Tibial artery (tissue), 4 donors: ENCODE measurements around the gene ALG12.

Source experiments
- DNase-seq, 2 donors: peaks; one replicate each; pipeline ENCODE4 v3.0.0-alpha.2; 2019
- H3K27ac ChIP-seq, 2 donors: fragments of 200-600 bp; sonication (generic) in 1 of 2; 1 replicate in 1 of 2; 2 replicates in 1 of 2; pipeline ENCODE4 v1.5.1; 2018 to 2019; ENCODE audit warnings: mild to moderate bottlenecking in 1 of 2
- H3K27me3 ChIP-seq, 2 donors: fragments of 200-600 bp; sonication (generic) in 1 of 2; one replicate each; pipeline versions ENCODE4 v1.5.1 to v1.6.0; 2016 to 2019
- H3K36me3 ChIP-seq, 3 donors: fragments of 200-600 bp; sonication (generic) in 2 of 3; one replicate each; pipeline ENCODE4 v1.5.1; 2016 to 2019; ENCODE audit warnings: mild to moderate bottlenecking in 2 of 3
- H3K4me1 ChIP-seq, 4 donors: fragments of 200-600 bp; sonication (generic) in 2 of 4; 1 replicate in 3 of 4; 2 replicates in 1 of 4; pipeline ENCODE4 v1.5.1; 2016 to 2019
- H3K4me3 ChIP-seq, 2 donors: fragments of 200-600 bp; sonication (generic) in 1 of 2; 1 replicate in 1 of 2; 2 replicates in 1 of 2; pipeline ENCODE4 v1.5.1; 2018 to 2019; ENCODE audit warnings: mild to moderate bottlenecking in 2 of 2
- H3K9me3 ChIP-seq, 3 donors: fragments of 200-600 bp; sonication (generic) in 1 of 3; one replicate each; pipeline ENCODE4 v1.5.1; 2016 to 2019
- intact Hi-C: fragments of 100-400 bp; cut with DNase I; formaldehyde crosslinking; loops from one replicate; pipeline ENCODE4 v1.15.0; 2023; ENCODE audit warnings: low total_unique reads
- TF ChIP-seq, protein P1 (sequence below), 2 experiments: fragments of 200-600 bp in 1 of 2; fragments of 450-650 bp in 1 of 2; IDR thresholded peaks; one replicate each; pipeline ENCODE4 v1.5.1; 2017 to 2019; ENCODE audit warnings: antibody characterized with exemption in 2 of 2, mild to moderate bottlenecking in 1 of 2, moderate library complexity in 1 of 2

The ALG12 gene

DNA sequence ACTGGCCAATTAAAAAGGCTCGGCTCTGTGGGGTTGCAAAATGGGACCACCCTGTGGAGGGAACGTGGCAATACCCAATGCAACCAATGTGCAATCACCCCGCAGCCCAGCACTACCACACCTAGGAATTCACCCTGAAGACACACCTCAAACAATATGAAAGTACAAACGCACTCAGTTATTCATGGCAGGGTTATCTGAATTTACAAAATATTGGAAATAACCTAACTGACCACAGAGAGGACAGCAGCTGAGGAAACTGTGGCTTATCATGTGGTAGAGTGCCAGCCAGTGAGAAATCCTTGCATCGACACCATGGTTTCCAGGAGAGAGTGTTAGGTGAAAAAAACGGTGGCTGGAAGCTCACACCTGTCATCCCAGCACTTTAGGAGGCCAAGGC, 18.7 kb downstream of the ALG12 start:
- H3K4me3 ChIP-seq = no peak overlapping the region
- H3K9me3 ChIP-seq = peaks cover 0 to 5% (median 0%) of the 10 kb centered on the region in 3 donors
- H3K4me1 ChIP-seq = no peaks in the 10 kb centered on the region
- H3K27ac ChIP-seq = no peak overlapping the region
- TF ChIP-seq, protein P1, sequence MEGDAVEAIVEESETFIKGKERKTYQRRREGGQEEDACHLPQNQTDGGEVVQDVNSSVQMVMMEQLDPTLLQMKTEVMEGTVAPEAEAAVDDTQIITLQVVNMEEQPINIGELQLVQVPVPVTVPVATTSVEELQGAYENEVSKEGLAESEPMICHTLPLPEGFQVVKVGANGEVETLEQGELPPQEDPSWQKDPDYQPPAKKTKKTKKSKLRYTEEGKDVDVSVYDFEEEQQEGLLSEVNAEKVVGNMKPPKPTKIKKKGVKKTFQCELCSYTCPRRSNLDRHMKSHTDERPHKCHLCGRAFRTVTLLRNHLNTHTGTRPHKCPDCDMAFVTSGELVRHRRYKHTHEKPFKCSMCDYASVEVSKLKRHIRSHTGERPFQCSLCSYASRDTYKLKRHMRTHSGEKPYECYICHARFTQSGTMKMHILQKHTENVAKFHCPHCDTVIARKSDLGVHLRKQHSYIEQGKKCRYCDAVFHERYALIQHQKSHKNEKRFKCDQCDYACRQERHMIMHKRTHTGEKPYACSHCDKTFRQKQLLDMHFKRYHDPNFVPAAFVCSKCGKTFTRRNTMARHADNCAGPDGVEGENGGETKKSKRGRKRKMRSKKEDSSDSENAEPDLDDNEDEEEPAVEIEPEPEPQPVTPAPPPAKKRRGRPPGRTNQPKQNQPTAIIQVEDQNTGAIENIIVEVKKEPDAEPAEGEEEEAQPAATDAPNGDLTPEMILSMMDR (IDR thresholded peaks at IDR 0.05) = no peak
- DNase-seq = no peak
- H3K27me3 ChIP-seq = no peaks in the 10 kb centered on the region
- peaks cover 26 to 80% (median 53%) of the 10 kb centered on the region in 3 donors for H3K36me3 ChIP-seq
- intact Hi-C loops = no loop called here

DNA sequence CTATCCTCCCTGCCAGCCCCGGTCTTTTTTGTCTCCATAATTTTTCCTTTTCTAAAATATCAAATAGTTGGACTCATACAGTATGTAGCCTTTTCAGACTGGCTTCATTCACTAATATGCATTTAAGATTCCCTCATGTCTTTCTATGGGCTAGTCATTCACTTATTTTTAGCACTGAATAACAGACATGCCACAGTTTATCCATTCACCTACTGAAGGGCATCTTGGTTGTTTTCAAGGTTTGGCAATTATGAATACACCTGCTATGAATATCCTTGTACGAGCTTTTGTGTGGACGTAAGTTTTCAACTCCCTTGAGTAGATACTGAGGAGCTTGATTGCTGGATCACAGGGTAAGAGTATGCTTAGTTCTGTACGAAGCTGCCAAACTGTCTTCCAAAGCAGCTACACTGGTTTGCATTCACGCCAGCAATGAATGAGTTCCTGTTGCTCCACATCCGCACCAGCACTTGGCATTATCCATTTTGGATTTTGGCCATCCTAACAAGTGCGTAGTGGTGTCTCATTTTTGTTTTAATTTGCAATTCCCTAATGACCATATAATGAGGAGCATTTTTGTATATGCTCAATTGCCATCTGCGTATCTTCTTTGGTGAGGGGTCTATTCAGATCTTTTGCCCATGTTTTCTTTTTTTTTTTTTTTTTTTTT, 21.1 kb downstream of the ALG12 start:
- TF ChIP-seq, protein P1 (IDR thresholded peaks at IDR 0.05) = no peak
- peaks cover 0 to 9% (median 0%) of the 10 kb centered on the region in 3 donors for H3K9me3 ChIP-seq
- H3K36me3 ChIP-seq = peaks cover 20 to 65% (median 37%) of the 10 kb centered on the region in 3 donors
- H3K4me3 ChIP-seq = no peak overlapping the region
- no peaks in the 10 kb centered on the region for H3K27me3 ChIP-seq
- H3K4me1 ChIP-seq = no peaks in the 10 kb centered on the region
- DNase-seq = no peak
- intact Hi-C loops = no loop called here
- H3K27ac ChIP-seq = no peak overlapping the region

DNA sequence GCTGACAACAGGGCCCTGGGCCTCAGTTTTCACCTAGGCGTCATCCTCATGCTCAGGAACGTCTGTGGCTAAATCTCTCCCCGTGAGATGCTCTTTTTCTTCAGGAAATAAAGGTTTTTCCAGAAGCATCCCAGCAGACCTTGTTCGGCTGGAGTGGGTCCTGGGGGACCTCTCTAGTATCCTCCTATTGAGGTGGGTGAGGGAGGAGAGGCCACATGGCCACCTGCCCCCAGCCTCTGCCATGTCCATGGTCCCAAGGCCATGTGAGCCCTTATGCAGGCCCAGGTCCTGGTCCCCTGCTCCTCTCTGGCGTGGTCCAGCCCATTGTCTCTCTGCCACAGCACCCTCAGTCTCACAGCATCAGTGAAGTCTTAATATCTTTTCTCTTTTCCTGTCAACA, 22.0 kb downstream of the ALG12 start:
- Histone ChIP-seq H3K27ac (no peak overlapping the region), H3K27me3 (no peaks in the 10 kb centered on the region), H3K4me1 (no peaks in the 10 kb centered on the region), H3K36me3 (peaks cover 24 to 58% (median 33%) of the 10 kb centered on the region in 3 donors), H3K9me3 (peaks cover 0 to 9% (median 0%) of the 10 kb centered on the region in 3 donors), H3K4me3 (no peak overlapping the region)
- TF ChIP-seq, protein P1 (IDR thresholded peaks at IDR 0.05) = no peak
- no peak for DNase-seq
- intact Hi-C loops = no loop called here

DNA sequence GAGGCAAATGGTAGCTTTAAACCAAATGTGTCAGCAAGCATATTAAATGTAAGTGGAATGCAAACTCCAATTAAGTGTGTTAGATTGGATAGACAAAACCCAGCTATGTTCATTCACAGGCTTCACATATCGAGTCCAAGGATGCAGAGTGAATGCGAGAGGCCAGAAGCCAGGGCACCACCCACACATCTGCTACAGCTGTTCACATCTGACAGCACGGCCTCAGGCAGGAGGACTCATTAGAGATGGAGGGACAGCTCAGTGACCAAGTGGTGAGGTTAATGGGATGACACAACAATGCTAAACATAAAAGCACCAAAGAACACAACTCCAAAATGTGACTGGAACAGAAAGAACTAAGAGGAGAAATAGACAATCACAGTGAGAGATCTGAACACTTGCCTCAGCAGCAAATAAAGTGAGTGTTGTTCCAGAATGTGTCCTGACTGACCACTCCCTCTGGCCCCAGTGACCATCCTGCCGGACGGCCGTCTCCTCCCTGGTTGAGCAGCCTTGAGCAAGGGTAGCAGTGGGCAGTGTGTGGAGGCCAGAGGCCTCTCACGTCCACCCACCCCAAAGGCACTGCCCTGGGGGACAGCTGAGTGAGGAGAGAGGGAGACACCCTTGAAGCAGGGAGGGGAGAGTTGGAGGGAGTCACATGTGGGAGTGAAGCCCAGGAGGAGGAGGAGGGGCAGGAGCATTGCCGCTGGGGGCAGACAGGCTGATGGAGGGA, 23.8 kb downstream of the ALG12 start:
- intact Hi-C loops = no loop called here
- H3K4me3 ChIP-seq = no peak overlapping the region
- peaks cover 0 to 9% (median 3%) of the 10 kb centered on the region in 3 donors for H3K9me3 ChIP-seq
- TF ChIP-seq, protein P1 (IDR thresholded peaks at IDR 0.05) = no peak
- H3K27me3 ChIP-seq = no peaks in the 10 kb centered on the region
- no peak overlapping the region for H3K27ac ChIP-seq
- H3K36me3 ChIP-seq = peaks cover 25 to 48% (median 38%) of the 10 kb centered on the region in 3 donors
- no peaks in the 10 kb centered on the region for H3K4me1 ChIP-seq
- no peak for DNase-seq

DNA sequence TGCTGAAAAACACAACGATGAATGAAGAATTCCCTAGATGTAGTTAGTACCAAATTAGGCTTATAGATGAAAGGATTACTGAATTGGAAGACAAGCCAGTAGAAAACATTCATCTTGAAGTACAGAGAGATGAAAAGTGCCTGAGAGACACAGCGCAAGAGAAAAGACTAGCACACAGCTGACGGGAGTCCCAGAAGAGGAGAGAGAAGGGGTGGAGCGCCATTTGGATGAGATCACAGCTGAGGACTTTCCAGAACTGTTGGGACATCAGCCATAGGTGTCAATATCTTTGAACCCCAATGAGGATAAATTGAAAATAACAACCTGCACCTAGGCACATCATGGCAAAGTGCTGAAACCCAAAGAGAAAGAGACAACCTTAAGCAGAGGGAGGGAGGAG, 25.2 kb downstream of the ALG12 start:
- DNase-seq = no peak
- Histone ChIP-seq H3K4me3 (no peak overlapping the region), H3K4me1 (no peaks in the 10 kb centered on the region), H3K9me3 (peaks cover 0 to 9% (median 6%) of the 10 kb centered on the region in 3 donors), H3K27me3 (no peaks in the 10 kb centered on the region), H3K36me3 (peaks cover 29 to 43% (median 41%) of the 10 kb centered on the region in 3 donors), H3K27ac (no peak overlapping the region)
- TF ChIP-seq, protein P1 (IDR thresholded peaks at IDR 0.05) = no peak
- intact Hi-C loops = no loop called here
